ENCODE results near the gene RXRA.
A peak's percentile ranks its signal among the peaks of the same experiment; 100 is the strongest.

Gene RXRA

DNA sequence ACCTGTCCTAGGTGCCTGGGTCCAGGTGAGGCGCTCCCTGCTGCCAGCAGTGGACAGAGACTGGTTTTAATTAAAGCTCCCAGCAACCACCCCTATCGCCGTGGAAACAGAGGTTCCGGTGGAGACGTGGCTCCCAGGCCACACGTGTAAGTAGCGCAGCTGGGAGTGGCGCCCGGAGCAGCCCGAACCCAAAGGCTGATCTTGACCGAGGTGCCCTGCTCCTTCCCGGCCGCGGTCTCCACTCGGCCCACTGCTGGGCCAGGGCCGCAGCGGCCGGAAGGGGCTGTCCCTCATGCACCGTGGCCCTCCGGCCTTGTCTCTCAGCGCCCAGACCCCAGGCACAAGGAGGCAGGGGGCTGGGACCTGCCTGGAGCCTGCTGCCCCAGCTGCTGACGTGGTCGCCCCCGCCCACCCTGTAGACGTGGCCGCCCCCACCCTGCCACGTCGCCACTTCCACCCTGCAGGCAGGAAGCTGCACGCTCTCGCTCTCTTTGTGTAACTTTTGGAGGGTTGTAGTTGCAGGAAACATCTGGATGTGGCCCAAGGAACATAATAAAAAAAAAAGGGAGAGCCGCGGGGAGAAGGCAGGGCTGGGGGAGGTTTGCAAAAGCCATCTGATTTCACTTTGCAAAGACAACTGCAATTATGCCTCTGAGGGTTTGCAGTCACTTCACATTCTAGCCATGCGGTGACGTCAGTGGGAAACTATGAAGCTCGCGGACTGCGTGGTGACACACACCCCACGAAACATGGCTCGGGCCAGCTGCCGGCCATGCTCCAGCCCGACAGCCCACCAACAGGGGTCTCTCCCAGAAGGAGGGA is 129.9 kb downstream of the RXRA start:
- in situ Hi-C loops (cut with MboI; ENCODE audit: low sequenced_read_pairs, unreplicated experiment): no loop called here
- TF ChIP-seq, protein P1, sequence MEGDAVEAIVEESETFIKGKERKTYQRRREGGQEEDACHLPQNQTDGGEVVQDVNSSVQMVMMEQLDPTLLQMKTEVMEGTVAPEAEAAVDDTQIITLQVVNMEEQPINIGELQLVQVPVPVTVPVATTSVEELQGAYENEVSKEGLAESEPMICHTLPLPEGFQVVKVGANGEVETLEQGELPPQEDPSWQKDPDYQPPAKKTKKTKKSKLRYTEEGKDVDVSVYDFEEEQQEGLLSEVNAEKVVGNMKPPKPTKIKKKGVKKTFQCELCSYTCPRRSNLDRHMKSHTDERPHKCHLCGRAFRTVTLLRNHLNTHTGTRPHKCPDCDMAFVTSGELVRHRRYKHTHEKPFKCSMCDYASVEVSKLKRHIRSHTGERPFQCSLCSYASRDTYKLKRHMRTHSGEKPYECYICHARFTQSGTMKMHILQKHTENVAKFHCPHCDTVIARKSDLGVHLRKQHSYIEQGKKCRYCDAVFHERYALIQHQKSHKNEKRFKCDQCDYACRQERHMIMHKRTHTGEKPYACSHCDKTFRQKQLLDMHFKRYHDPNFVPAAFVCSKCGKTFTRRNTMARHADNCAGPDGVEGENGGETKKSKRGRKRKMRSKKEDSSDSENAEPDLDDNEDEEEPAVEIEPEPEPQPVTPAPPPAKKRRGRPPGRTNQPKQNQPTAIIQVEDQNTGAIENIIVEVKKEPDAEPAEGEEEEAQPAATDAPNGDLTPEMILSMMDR (IDR thresholded peaks at IDR 0.05; ENCODE audit: borderline replicate concordance, control extremely low read depth, extremely low read depth, insufficient read depth, missing control alignments): no peak
- peak; percentile 81 for DNase-seq (ENCODE audit: low spot score)

DNA sequence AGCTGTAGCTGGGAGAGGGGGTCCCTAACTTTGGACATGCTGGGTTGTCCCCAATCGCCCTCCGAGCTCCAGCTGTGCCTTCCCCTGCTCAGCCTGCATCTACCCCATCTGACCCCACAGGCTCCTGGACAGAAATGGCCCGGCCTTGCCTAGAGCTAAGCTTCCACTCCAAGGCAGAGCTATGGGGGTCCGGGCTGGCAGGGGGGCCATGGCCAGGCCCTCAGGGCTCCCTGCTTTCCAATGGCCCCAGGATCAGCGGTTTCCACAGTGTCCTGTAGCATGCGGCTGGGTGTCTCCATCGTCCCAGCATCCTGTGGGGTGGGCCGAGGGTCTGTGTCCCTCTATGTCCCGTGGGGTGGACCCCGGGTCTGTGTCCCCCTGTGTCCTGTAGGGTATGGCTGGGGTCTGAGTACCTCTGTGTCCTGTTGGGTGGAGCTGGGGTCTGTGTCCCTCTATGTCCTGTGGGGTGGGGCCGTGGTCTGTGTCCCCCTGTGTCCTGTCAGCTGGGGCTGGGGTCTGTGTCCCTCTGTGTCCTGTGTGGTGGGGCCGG is 130.6 kb downstream of the RXRA start:
- in situ Hi-C loops (cut with MboI; ENCODE audit: low sequenced_read_pairs, unreplicated experiment): no loop called here
- TF ChIP-seq, protein P1 (IDR thresholded peaks at IDR 0.05; ENCODE audit: borderline replicate concordance, control extremely low read depth, extremely low read depth, insufficient read depth, missing control alignments): no peak
- DNase-seq (ENCODE audit: low spot score): no peak

DNA sequence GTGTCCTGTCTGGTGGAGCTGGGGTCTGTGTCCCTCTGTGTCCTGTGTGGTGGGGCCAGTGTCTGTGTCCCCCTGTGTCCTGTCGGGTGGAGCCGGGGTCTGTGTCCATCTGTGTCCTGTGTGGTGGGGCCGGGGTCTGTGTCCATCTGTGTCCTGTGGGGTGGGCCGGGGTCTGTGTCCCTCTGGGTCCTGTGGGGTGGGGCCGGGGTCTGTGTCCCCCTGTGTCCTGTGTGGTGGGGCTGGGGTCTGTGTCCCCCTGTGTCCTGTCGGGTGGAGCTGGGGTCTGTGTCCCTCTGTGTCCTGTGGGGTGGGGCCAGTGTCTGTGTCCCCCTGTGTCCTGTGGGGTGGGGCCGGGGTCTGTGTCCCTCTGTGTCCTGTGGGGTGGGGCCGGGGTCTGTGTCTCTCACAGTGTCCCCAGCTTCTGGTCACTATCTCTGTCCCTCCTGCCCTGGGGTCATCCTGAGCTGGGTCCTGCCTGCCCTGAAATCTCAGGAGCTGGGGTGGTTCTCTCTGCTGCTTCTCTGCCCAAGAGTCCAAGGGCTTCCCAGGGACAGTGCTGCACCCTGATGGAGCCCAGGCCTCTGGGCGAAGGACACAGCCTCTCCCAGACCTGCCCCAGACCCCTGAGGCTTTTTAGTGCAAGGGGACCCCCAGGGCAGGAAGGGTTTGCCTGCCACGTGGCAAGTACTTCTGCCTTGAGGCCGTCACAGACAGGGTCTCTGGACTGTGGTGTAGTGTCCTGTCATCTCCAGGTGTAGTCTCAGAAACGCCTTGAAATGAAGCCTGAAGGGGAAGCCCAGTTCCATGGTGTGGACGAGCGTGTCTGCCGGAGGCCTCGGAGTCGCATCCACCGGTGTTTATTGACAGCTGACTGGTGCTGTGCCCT is 131.3 kb downstream of the RXRA start:
- DNase-seq (ENCODE audit: low spot score): no peak
- TF ChIP-seq, protein P1 (IDR thresholded peaks at IDR 0.05; ENCODE audit: borderline replicate concordance, control extremely low read depth, extremely low read depth, insufficient read depth, missing control alignments): no peak
- in situ Hi-C loops (cut with MboI; ENCODE audit: low sequenced_read_pairs, unreplicated experiment): no loop called here

DNA sequence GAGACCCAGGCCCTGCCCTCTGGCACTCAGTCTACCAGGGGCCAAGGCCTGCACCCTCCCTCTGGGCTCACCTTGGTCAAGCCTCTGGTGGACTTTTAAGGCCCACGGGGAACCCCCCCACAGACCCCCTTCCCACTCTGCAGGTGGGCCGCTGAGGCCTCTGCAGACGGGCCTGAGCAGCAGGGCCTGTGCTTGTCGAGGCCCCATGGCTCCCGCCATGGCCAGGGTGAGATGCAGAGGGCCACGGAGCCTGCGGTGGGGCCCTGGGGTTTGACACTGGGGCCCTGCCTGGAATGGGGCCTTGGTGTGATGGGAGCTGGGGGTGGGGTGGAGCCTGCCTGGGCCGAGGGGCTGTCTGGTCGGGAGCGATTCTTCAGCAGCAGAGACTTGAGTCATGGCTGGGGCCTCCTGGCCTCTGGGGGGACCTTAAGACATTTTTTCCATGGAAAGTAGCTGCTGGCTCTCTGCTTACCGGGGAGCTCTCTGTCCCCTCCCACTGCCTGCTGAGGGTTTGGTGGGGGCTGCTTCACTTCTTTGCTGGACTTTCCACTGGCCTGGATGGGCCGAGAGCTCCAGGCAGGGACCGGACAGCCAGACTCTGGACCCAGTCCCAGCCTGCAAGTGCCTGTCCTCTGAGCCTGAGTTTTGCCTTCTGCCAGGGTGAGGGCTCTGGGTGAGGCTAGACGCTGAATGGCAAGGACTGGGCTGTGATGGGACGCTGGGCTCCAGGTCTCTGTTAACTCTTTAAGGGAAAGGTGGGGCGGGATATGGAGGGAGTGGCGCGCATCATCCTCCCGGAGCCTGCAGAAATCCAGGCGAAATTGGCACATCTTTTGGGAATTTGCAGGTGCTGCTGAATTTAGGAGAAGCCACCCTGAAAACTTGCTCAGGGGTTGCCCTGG is 132.2 kb downstream of the RXRA start:
- DNase-seq (ENCODE audit: low spot score): no peak
- in situ Hi-C loops (cut with MboI; ENCODE audit: low sequenced_read_pairs, unreplicated experiment): no loop called here
- TF ChIP-seq, protein P1 (IDR thresholded peaks at IDR 0.05; ENCODE audit: borderline replicate concordance, control extremely low read depth, extremely low read depth, insufficient read depth, missing control alignments): no peak

DNA sequence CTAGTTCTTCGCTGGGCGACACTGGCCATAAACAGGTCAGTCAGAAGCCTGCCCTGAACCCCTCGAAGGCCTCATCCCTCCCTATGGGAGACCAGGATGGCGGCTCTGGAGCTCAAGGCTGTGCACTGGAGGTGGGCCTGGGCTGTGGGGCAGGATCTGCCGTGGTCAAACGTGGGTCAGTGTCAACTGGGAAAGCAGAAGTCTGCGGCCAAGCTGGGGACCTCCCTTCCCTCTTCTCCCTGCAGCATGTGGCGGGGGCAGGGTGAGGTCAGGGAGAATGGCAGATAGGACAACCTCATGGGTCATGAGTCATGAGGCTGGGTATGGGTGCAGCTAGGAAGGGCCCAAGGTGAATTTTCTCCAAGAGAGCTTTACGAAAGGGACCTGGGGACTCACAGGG is 132.9 kb downstream of the RXRA start:
- TF ChIP-seq, protein P1 (IDR thresholded peaks at IDR 0.05; ENCODE audit: borderline replicate concordance, control extremely low read depth, extremely low read depth, insufficient read depth, missing control alignments): no peak
- in situ Hi-C loops (cut with MboI; ENCODE audit: low sequenced_read_pairs, unreplicated experiment): no loop called here
- no peak for DNase-seq (ENCODE audit: low spot score)
